SK-N-SH (cell line): ENCODE results near the gene NAPB. TPM values are rescaled to one million over a fixed set of nuclear protein-coding genes. Genes with fewer than 3 reads are reported as not detected.

ENCODE experiments used
- CTCF ChIA-PET: fragments of 300-600, 350-600 bp; formaldehyde crosslinking; extraction: SDS; loops from one replicate; lab custom pipeline; 2021; lab: Yijun Ruan, JAX
- POLR2A ChIA-PET: fragments of 350-600 bp; sonication (Branson Sonifier 250); formaldehyde crosslinking; extraction: SDS; loops from one replicate; lab custom pipeline; 2020; ENCODE audit warnings: antibody characterized with exemption, inconsistent platforms; lab: Yijun Ruan, JAX
- DNase-seq: peaks from one replicate; pipeline ENCODE4 v3.0.0; 2012
- H2AFZ ChIP-seq: fragments of 200-600 bp; sonication (generic); 2 replicates; pipeline ENCODE4 v1.8.1; 2016; ENCODE audit warnings: antibody characterized with exemption, mild to moderate bottlenecking, low read depth
- H3F3A ChIP-seq: fragments of 200-600 bp; sonication (generic); replicated peaks from 2 replicates; pipeline ENCODE3; 2016; ENCODE audit warnings: antibody characterized with exemption, mild to moderate bottlenecking; ENCODE audit not compliant: insufficient read depth
- H3K27ac ChIP-seq, 2 experiments: fragments of 200-500 bp in 1 of 2; fragments of 200-600 bp in 1 of 2; sonication (Bioruptor generic) in 1 of 2; sonication (generic), shearing (Covaris generic) in 1 of 2; 2 replicates each; pipeline versions ENCODE4 v1.5.1 to v1.6.1; 2014 to 2016; ENCODE audit warnings: low read depth in 2 of 2, inconsistent platforms in 1 of 2, low read length in 1 of 2, mild to moderate bottlenecking in 1 of 2, mixed read lengths in 1 of 2
- H3K27me3 ChIP-seq: fragments of 200-600 bp; sonication (generic), shearing (Covaris generic); 2 replicates; pipeline ENCODE4 v1.6.1; 2016; ENCODE audit warnings: mixed run types; ENCODE audit not compliant: insufficient read depth
- H3K36me3 ChIP-seq, 2 experiments: fragments of 200-500 bp in 1 of 2; fragments of 200-600 bp in 1 of 2; sonication (Bioruptor generic) in 1 of 2; sonication (generic) in 1 of 2; replicated peaks in 1 of 2; 2 replicates each; pipeline versions ENCODE3 to v1.5.1; 2014 to 2016; ENCODE audit warnings: low read length in 1 of 2, mild to moderate bottlenecking in 1 of 2; ENCODE audit not compliant: insufficient read depth in 2 of 2, control insufficient read depth in 1 of 2
- H3K4me1 ChIP-seq, 2 experiments: fragments of 200-500 bp in 1 of 2; fragments of 200-600 bp in 1 of 2; sonication (Bioruptor generic) in 1 of 2; sonication (generic), shearing (Covaris generic) in 1 of 2; 2 replicates each; pipeline versions ENCODE4 v1.5.1 to v1.6.1; 2014 to 2016; ENCODE audit warnings: low read depth in 1 of 2, low read length in 1 of 2, mixed run types in 1 of 2; ENCODE audit not compliant: insufficient read depth in 2 of 2, control insufficient read depth in 1 of 2
- H3K4me2 ChIP-seq: fragments of 200-600 bp; sonication (generic), shearing (Covaris generic); 2 replicates; pipeline ENCODE4 v1.6.1; 2017; ENCODE audit warnings: mixed run types
- H3K4me3 ChIP-seq, 2 experiments: fragments of 200-500 bp in 1 of 2; fragments of 200-600 bp in 1 of 2; sonication (Bioruptor generic) in 1 of 2; sonication (generic), shearing (Covaris generic) in 1 of 2; 2 replicates each; pipeline versions ENCODE4 v1.5.1 to v1.8.1; 2014 to 2016; ENCODE audit warnings: low read depth in 2 of 2, inconsistent platforms in 1 of 2, low read length in 1 of 2, mild to moderate bottlenecking in 1 of 2, mixed read lengths in 1 of 2, moderate library complexity in 1 of 2
- H3K79me2 ChIP-seq: fragments of 200-600 bp; sonication (generic); 2 replicates; pipeline ENCODE4 v1.8.1; 2017; ENCODE audit warnings: mild to moderate bottlenecking; ENCODE audit not compliant: insufficient read depth
- H3K9ac ChIP-seq: fragments of 200-600 bp; sonication (generic); 2 replicates; pipeline ENCODE4 v1.6.1; 2017; ENCODE audit warnings: mixed run types
- H3K9me2 ChIP-seq: fragments of 200-600 bp; sonication (generic); 2 replicates; pipeline ENCODE4 v1.6.1; 2017; ENCODE audit warnings: mixed run types
- H3K9me3 ChIP-seq: fragments of 200-600 bp; sonication (generic); 2 replicates; pipeline ENCODE4 v1.6.1; 2017; ENCODE audit warnings: mixed run types, mild to moderate bottlenecking, moderate library complexity
- H4K20me1 ChIP-seq: fragments of 200-600 bp; sonication (generic); 2 replicates; pipeline ENCODE4 v1.6.1; 2017; ENCODE audit warnings: mild to moderate bottlenecking, mixed run types; ENCODE audit not compliant: insufficient read depth
- CTCF ChIP-seq: fragments of 200-600 bp; sonication (generic); IDR thresholded peaks from 2 replicates; pipeline ENCODE4 v1.6.1; 2017; ENCODE audit warnings: antibody characterized with exemption, mild to moderate bottlenecking, moderate library complexity
- ELF1 ChIP-seq: IDR thresholded peaks from 2 replicates; pipeline ENCODE4 v1.4.0; 2012
- EZH2phosphoT487 ChIP-seq: fragments of 200-600 bp; sonication (generic); IDR thresholded peaks from 2 replicates; pipeline ENCODE4 v1.6.1; 2017; ENCODE audit warnings: low read depth, mixed run types, mild to moderate bottlenecking, antibody characterized with exemption, moderate library complexity, borderline replicate concordance
- FOSL2 ChIP-seq: IDR thresholded peaks from 2 replicates; pipeline ENCODE4 v1.4.0; 2012; ENCODE audit warnings: low read depth, mild to moderate bottlenecking, moderate library complexity, borderline replicate concordance
- NFIC ChIP-seq: IDR thresholded peaks from 2 replicates; pipeline ENCODE4 v1.4.0; 2012; ENCODE audit warnings: borderline replicate concordance
- NRF1 ChIP-seq: IDR thresholded peaks from 2 replicates; pipeline ENCODE4 v1.6.1; 2012; ENCODE audit warnings: low read depth, mild to moderate bottlenecking, low read length
- PBX3 ChIP-seq: IDR thresholded peaks from 2 replicates; pipeline ENCODE4; 2012
- RAD21 ChIP-seq: IDR thresholded peaks from 2 replicates; pipeline ENCODE4 v1.6.1; 2012; ENCODE audit warnings: mild to moderate bottlenecking, low read length
- RCOR1 ChIP-seq: fragments of 150-350 bp; IDR thresholded peaks from 2 replicates; pipeline ENCODE4 v1.6.1; 2017; ENCODE audit warnings: antibody characterized with exemption, low read length
- SMC3 ChIP-seq: IDR thresholded peaks from 2 replicates; pipeline ENCODE4 v1.6.1; 2012; ENCODE audit warnings: low read depth, low read length, improper control_type of control experiment
- TAF1 ChIP-seq: IDR thresholded peaks from 2 replicates; pipeline ENCODE4 v1.6.1; 2012; ENCODE audit warnings: low read depth, mild to moderate bottlenecking, low read length, moderate library complexity, borderline replicate concordance
- TEAD4 ChIP-seq: IDR thresholded peaks from 2 replicates; pipeline ENCODE4 v1.4.0; 2012; ENCODE audit warnings: mild to moderate bottlenecking, borderline replicate concordance; ENCODE audit not compliant: insufficient read depth
- WGBS: methylation state at CpG from one replicate; pipeline ENCODE4 v1.1.6; 2017; ENCODE audit warnings: low lambda C conversion rate; 5-methylcytosine and 5-hydroxymethylcytosine counted together
- polyA plus RNA-seq, 3 experiments: library from polyadenylated mRNA; depleted of rRNA; stranded (reverse); fragments of >200 nt; gene quantifications; 2 replicates each; pipeline ENCODE4 v1.2.3, GENCODE V29; 2012
- small RNA-seq, 7 experiments: library from RNA; depleted of rRNA; stranded (forward); fragments of <200 nt; gene quantifications; one replicate each; pipeline ENCODE3, GENCODE V24; 2012

NAPB gene
- polyA plus RNA-seq, 1 of the 3 experiments (the other 2 are of a cell fraction) = 3.0 TPM

- peaks cover 51% of the 10 kb centered on the region for H3K27me3 ChIP-seq
- H3K4me3 ChIP-seq = no peak overlapping the region
- H3F3A ChIP-seq = no peaks in the 10 kb centered on the region
- 2% methylated on average over 3 of the region's 3 CpGs for WGBS
- H3K9me3 ChIP-seq = no peaks in the 10 kb centered on the region
- H3K79me2 ChIP-seq = no peaks in the 10 kb centered on the region
- H3K4me2 ChIP-seq = no peak overlapping the region
- no peaks in the 10 kb centered on the region for H3K4me1 ChIP-seq
- H3K27ac ChIP-seq = no peak overlapping the region
- CTCF ChIA-PET = no interaction called here
- no peak overlapping the region for H3K9ac ChIP-seq
- POLR2A ChIA-PET = no interaction called here
- TF ChIP-seq ELF1 (no peak), SMC3 (no peak), FOSL2 (no peak), TEAD4 (no peak), RCOR1 (no peak), CTCF (no peak), NRF1 (no peak), RAD21 (no peak), EZH2phosphoT487 (no peak), PBX3 (no peak), TAF1 (no peak), NFIC (no peak)
- no peaks in the 10 kb centered on the region for H4K20me1 ChIP-seq
- no peak for DNase-seq
- H2AFZ ChIP-seq = no peak overlapping the region
- no peaks in the 10 kb centered on the region for H3K9me2 ChIP-seq
- no peaks in the 10 kb centered on the region for H3K36me3 ChIP-seq
Measured at GRCh38 chr20:23325107-23325506, 96.2 kb downstream of the NAPB start.

Small RNAs within 50 kb of the gene (small RNA-seq; reads per million reads assigned to genes)
- gene RF00019 (0 reads per million in 7 experiments), gene RNA5SP479 (0 reads per million in 7 experiments)

Other genes starting within 250 kb of the NAPB start
- 28.2 TPM in 2 replicates for gene NXT1, start 70.7 kb downstream of the NAPB start, polyA plus RNA-seq (2012; rRNA removed)
- 15.0 and 20.6 TPM in 2 replicates for gene GZF1, start 59.3 kb downstream of the NAPB start, polyA plus RNA-seq (2012; rRNA removed)
- not detected in 2 replicates for gene CSTL1, start 18.2 kb upstream of the NAPB start, polyA plus RNA-seq (2012; rRNA removed)
- not detected in 2 replicates for gene CST11, start 31.4 kb upstream of the NAPB start, polyA plus RNA-seq (2012; rRNA removed)
- gene CST8, start 69.6 kb upstream of the NAPB start, polyA plus RNA-seq (2012; rRNA removed) = not detected in 2 replicates
- not detected in 2 replicates for gene CST9L, start 147.0 kb upstream of the NAPB start, polyA plus RNA-seq (2012; rRNA removed)
- gene CST9, start 184.4 kb upstream of the NAPB start, polyA plus RNA-seq (2012; rRNA removed) = not detected in 2 replicates
- 328 and 428 TPM in 2 replicates for gene CST3, start 216.5 kb upstream of the NAPB start, polyA plus RNA-seq (2012; rRNA removed)